GM21528 (cell line): ENCODE results near the gene TDP2.

Experiments used
- ATAC-seq: cut with Tn5 transposase; IDR thresholded peaks from one replicate; pipeline ENCODE4 v1.9.1; 2021; ENCODE audit warnings: mild to moderate bottlenecking, moderate library complexity; ENCODE audit not compliant: unreplicated experiment, low FRiP score

The TDP2 gene

GRCh38 chr6:24607310-24608105, 59.2 kb downstream of the TDP2 start:
- ATAC-seq: no peak

GRCh38 chr6:24606200-24606930, 60.3 kb downstream of the TDP2 start:
- no peak for ATAC-seq

- ATAC-seq: no peak
Observed at GRCh38 chr6:24603241-24603640, 63.5 kb downstream of the TDP2 start.

- no peak for ATAC-seq
Observed at GRCh38 chr6:24600903-24601302, 65.8 kb downstream of the TDP2 start.
